PC-9 (cell line): ENCODE results near the gene ACAD11. TPM values are rescaled to one million over a fixed set of nuclear protein-coding genes. Genes with fewer than 3 reads are reported as not detected.

ENCODE experiments used
- BruUV-seq: library from RNA; stranded (reverse); fragments of 400-500 nt; replicated peaks from 2 replicates; lab custom pipeline; 2021; lab: Mats Ljungman, UMichigan
- CTCF ChIA-PET: fragments of 300-600 bp; sonication (Branson Sonifier 250); formaldehyde crosslinking; loops from one replicate; lab custom pipeline; 2022; ENCODE audit warnings: antibody characterized with exemption; lab: Charles Lee
- POLR2A ChIA-PET: fragments of 300-600 bp; sonication (Branson Sonifier 250); formaldehyde crosslinking; loops from one replicate; lab custom pipeline; 2022; ENCODE audit warnings: antibody characterized with exemption; ENCODE audit not compliant: unreplicated experiment; lab: Charles Lee
- DNase-seq, 2 experiments: peaks; one replicate each; pipeline versions ENCODE4 v3.0.0 to v3.0.0-alpha.2; 2015 to 2022; ENCODE audit warnings: mixed read lengths in 1 of 2
- H2AFZ ChIP-seq: fragments of 200-600 bp; sonication (generic); 2 replicates; pipeline ENCODE4 v1.8.1; 2017; ENCODE audit warnings: antibody characterized with exemption
- H3F3A ChIP-seq: fragments of 200-600 bp; sonication (generic); 2 replicates; pipeline ENCODE4 v1.8.1; 2017; ENCODE audit warnings: antibody characterized with exemption, mild to moderate bottlenecking, low read depth; ENCODE audit not compliant: insufficient read depth
- H3K27ac ChIP-seq: fragments of 200-600 bp; sonication (generic); 2 replicates; pipeline ENCODE4 v1.6.1; 2016; ENCODE audit warnings: mixed run types
- H3K27me3 ChIP-seq: fragments of 200-600 bp; sonication (generic); 2 replicates; pipeline ENCODE4 v1.6.1; 2016; ENCODE audit warnings: low read depth, mixed run types; ENCODE audit not compliant: insufficient read depth
- H3K36me3 ChIP-seq: fragments of 200-600 bp; sonication (generic); 2 replicates; pipeline ENCODE4 v1.6.1; 2016; ENCODE audit warnings: low read depth, mixed run types
- H3K4me1 ChIP-seq: fragments of 200-600 bp; sonication (generic); replicated peaks from 2 replicates; pipeline ENCODE4 v1.6.1; 2016; ENCODE audit warnings: mixed run types; ENCODE audit not compliant: insufficient read depth
- H3K4me2 ChIP-seq: fragments of 200-600 bp; sonication (generic); 2 replicates; pipeline ENCODE4 v1.6.1; 2017; ENCODE audit warnings: mixed run types
- H3K4me3 ChIP-seq: fragments of 200-600 bp; sonication (generic); 2 replicates; pipeline ENCODE4 v1.6.1; 2016; ENCODE audit warnings: mixed run types
- H3K79me2 ChIP-seq: fragments of 200-600 bp; sonication (generic); 2 replicates; pipeline ENCODE4 v1.6.1; 2017; ENCODE audit warnings: low read depth, mixed run types
- H3K9me2 ChIP-seq: fragments of 200-600 bp; sonication (generic); 2 replicates; pipeline ENCODE4 v1.8.1; 2017; ENCODE audit warnings: mild to moderate bottlenecking; ENCODE audit not compliant: insufficient read depth
- H3K9me3 ChIP-seq: fragments of 200-600 bp; sonication (generic); 2 replicates; pipeline ENCODE4 v1.8.1; 2016; ENCODE audit warnings: low read depth; ENCODE audit not compliant: insufficient read depth
- H4K20me1 ChIP-seq: fragments of 200-600 bp; sonication (generic); 2 replicates; pipeline ENCODE4 v1.8.1; 2017; ENCODE audit not compliant: insufficient read depth
- CTCF ChIP-seq: fragments of 200-600 bp; sonication (generic); conservative IDR thresholded peaks from 2 replicates; pipeline ENCODE4 v1.6.1; 2017; ENCODE audit warnings: mixed run types, antibody characterized with exemption, mild to moderate bottlenecking, moderate library complexity
- EZH2 ChIP-seq: fragments of 200-600 bp; sonication (generic); IDR thresholded peaks from 2 replicates; pipeline ENCODE4 v1.8.0; 2017; ENCODE audit warnings: antibody characterized with exemption, low read depth
- intact Hi-C: fragments of 100-400 bp; cut with micrococcal nuclease; formaldehyde crosslinking; loops from one replicate; pipeline ENCODE4 v1.10.0; 2022; ENCODE audit not compliant: unreplicated experiment
- total RNA-seq: library from RNA; stranded (reverse); gene quantifications from 2 replicates; pipeline ENCODE4 v1.2.3, GENCODE V29; 2021

ACAD11 gene
- total RNA-seq, 1 experiment from 2014 or later, result 13.2 TPM

GRCh38 chr3:132595014-132595413 lies 64.6 kb downstream of the ACAD11 start:
- intact Hi-C loops, result no loop called here
- BruUV-seq, result no TSS peak
- H3K27ac ChIP-seq, result no peak overlapping the region
- no peak overlapping the region for H3K4me2 ChIP-seq
- no peak for DNase-seq
- no peaks in the 10 kb centered on the region for H3F3A ChIP-seq
- H3K79me2 ChIP-seq, result no peaks in the 10 kb centered on the region
- H4K20me1 ChIP-seq, result no peaks in the 10 kb centered on the region
- ChIA-PET POLR2A (interaction anchor here (0.7 kb wide), 1 partner anchor 117 kb away, joined by 4 read pairs; no protein-coding TSS in a partner anchor), CTCF (no interaction called here)
- no peak overlapping the region for H3K4me3 ChIP-seq
- H3K4me1 ChIP-seq, result no peaks in the 10 kb centered on the region
- H2AFZ ChIP-seq, result no peak overlapping the region
- H3K27me3 ChIP-seq, result no peaks in the 10 kb centered on the region
- H3K36me3 ChIP-seq, result no peaks in the 10 kb centered on the region
- no peaks in the 10 kb centered on the region for H3K9me2 ChIP-seq
- H3K9me3 ChIP-seq, result no peaks in the 10 kb centered on the region
- TF ChIP-seq EZH2 (no peak), CTCF (no peak)

- CTCF ChIA-PET, result no interaction called here
- no peak for DNase-seq
- no peaks in the 10 kb centered on the region for H3F3A ChIP-seq
- no peaks in the 10 kb centered on the region for H3K9me3 ChIP-seq
- POLR2A ChIA-PET, result no interaction called here
- H3K79me2 ChIP-seq, result no peaks in the 10 kb centered on the region
- no peaks in the 10 kb centered on the region for H3K36me3 ChIP-seq
- TF ChIP-seq EZH2 (no peak), CTCF (no peak)
- H3K9me2 ChIP-seq, result no peaks in the 10 kb centered on the region
- no peak overlapping the region for H2AFZ ChIP-seq
- H3K4me2 ChIP-seq, result no peak overlapping the region
- H3K4me1 ChIP-seq, result no peaks in the 10 kb centered on the region
- no TSS peak for BruUV-seq
- no peaks in the 10 kb centered on the region for H3K27me3 ChIP-seq
- H4K20me1 ChIP-seq, result no peaks in the 10 kb centered on the region
- no peak overlapping the region for H3K4me3 ChIP-seq
- intact Hi-C loops, result no loop called here
- no peak overlapping the region for H3K27ac ChIP-seq
Observed at GRCh38 chr3:132594498-132594897, 65.1 kb downstream of the ACAD11 start.

- no peaks in the 10 kb centered on the region for H3K36me3 ChIP-seq
- no peaks in the 10 kb centered on the region for H3K79me2 ChIP-seq
- no peak overlapping the region for H3K4me3 ChIP-seq
- H4K20me1 ChIP-seq, result no peaks in the 10 kb centered on the region
- H3K4me2 ChIP-seq, result no peak overlapping the region
- no peak for DNase-seq
- no peak overlapping the region for H3K27ac ChIP-seq
- no peaks in the 10 kb centered on the region for H3K27me3 ChIP-seq
- TF ChIP-seq CTCF (no peak), EZH2 (no peak)
- no peak overlapping the region for H2AFZ ChIP-seq
- CTCF ChIA-PET, result no interaction called here
- intact Hi-C loops, result no loop called here
- no peaks in the 10 kb centered on the region for H3K9me2 ChIP-seq
- BruUV-seq, result no TSS peak
- POLR2A ChIA-PET, result no interaction called here
- H3F3A ChIP-seq, result no peaks in the 10 kb centered on the region
- no peaks in the 10 kb centered on the region for H3K9me3 ChIP-seq
- H3K4me1 ChIP-seq, result no peaks in the 10 kb centered on the region
Observed at GRCh38 chr3:132593947-132594323, 65.7 kb downstream of the ACAD11 start.
